Neutrophil (primary cell): ENCODE results near the gene OR1K1.
"Not testable (repeated sequence)": the region's sequence is repeated elsewhere in the genome, so short reads cannot be mapped to it uniquely, and the experiment has no call there.

Source experiments
- H3K27ac ChIP-seq: fragments of 200-600 bp; sonication (generic); 2 replicates; pipeline ENCODE4 v1.5.1; 2016; ENCODE audit warnings: mild to moderate bottlenecking, moderate library complexity
- H3K27me3 ChIP-seq: fragments of 200-600 bp; sonication (generic); 2 replicates; pipeline ENCODE4 v1.6.0; 2016; ENCODE audit warnings: mild to moderate bottlenecking
- H3K36me3 ChIP-seq: fragments of 200-600 bp; sonication (generic); 2 replicates; pipeline ENCODE4 v1.5.1; 2017
- H3K4me1 ChIP-seq, 2 experiments: fragments of 200-600 bp in 1 of 2; sonication (generic) in 1 of 2; 1 replicate in 1 of 2; 2 replicates in 1 of 2; pipeline versions ENCODE4 v1.5.1 to v1.6.1; 2013 to 2016; ENCODE audit warnings: low read depth in 1 of 2, low read length in 1 of 2, mild to moderate bottlenecking in 1 of 2, moderate library complexity in 1 of 2; ENCODE audit not compliant: control insufficient read depth in 1 of 2, insufficient read depth in 1 of 2
- H3K4me3 ChIP-seq, 2 experiments: fragments of 200-600 bp in 1 of 2; sonication (generic) in 1 of 2; 1 replicate in 1 of 2; 2 replicates in 1 of 2; pipeline ENCODE4 v1.5.1; 2013 to 2016; ENCODE audit warnings: low read depth in 1 of 2, low read length in 1 of 2, mild to moderate bottlenecking in 1 of 2, moderate library complexity in 1 of 2
- H3K9me3 ChIP-seq: fragments of 200-600 bp; sonication (generic); 2 replicates; pipeline ENCODE4 v1.5.1; 2016
- CTCF ChIP-seq: fragments of 200-600 bp; sonication (generic); IDR thresholded peaks from 2 replicates; pipeline ENCODE4 v1.5.1; 2016; ENCODE audit warnings: antibody characterized with exemption

The OR1K1 gene

DNA sequence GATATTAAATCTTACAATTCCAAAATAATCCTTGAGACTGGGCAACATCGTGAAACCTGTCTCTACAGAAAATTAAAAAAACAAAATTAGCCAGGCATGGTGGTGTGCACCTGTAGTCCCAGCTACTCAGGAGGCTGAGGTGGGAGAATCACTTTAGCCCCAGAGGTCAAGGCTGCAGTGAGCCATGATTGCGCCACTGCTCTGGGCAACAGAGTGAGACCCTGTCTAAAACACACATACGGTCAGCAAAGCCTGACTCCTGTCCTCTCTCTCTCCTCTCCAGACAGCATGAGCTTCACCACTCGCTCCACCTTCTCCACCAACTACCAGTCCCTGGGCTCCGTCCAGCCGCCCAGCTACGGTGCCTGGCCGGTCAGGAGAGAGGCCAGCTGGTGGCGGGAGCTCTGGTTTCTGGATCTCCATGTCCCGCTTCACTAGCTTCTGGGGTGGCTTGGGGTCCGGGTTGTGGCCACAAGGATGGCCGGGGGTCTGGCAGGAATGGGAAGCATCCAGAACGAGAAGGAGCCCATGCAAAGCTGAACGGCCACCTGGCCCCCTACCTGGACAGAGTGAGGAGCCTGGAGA lies 37.4 kb downstream of the OR1K1 start:
- H3K36me3 ChIP-seq: no peaks in the 10 kb centered on the region
- no peak overlapping the region for H3K27ac ChIP-seq
- H3K27me3 ChIP-seq: no peaks in the 10 kb centered on the region
- no peaks in the 10 kb centered on the region for H3K9me3 ChIP-seq
- peaks cover 0 to 4% of the 10 kb centered on the region in 2 experiments for H3K4me1 ChIP-seq
- TF ChIP-seq CTCF: no peak
- no peak overlapping the region for H3K4me3 ChIP-seq

DNA sequence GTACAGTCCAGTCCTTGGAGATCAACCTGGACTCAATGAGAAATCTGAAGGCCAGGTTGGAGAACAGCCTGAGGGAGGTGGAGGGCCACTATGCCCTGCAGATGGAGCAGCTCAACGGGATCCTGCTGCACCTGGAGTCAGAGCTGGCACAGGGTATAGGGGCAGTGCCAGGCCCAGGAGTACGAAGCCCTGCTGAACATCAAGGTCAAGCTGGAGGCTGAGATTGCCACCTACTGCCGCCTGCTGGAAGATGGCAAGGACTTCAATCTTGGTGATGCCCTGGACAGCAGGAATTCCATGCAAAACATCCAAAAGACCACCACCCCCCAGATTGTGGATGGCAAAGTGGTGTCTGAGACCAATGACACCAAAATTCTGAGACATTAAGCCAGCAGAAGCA lies 38.5 kb downstream of the OR1K1 start:
- H3K27ac ChIP-seq, H3K9me3 ChIP-seq, H3K27me3 ChIP-seq, H3K4me1 ChIP-seq, H3K4me3 ChIP-seq, H3K36me3 ChIP-seq: not testable (repeated sequence)

DNA sequence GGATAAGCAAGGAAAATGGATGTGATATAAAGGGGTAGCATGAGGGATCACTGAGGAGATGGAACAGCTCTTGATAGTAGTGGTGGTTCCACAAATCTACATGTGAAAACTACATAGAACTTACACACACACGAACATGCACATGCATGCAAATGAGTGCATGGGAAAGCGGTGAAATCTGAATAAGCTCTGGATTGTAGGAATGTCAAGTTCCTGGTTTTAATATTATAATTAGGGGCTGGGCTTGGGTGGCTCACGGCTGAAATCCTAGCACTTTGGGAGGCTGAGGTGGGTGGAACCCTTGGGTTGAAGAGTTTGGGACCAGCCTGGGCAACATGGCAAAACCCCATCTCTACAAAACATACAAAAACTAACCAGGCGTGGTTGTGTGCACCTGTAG lies 41.6 kb downstream of the OR1K1 start:
- Histone ChIP-seq H3K9me3 (no peaks in the 10 kb centered on the region), H3K27ac (no peak overlapping the region), H3K4me3 (no peak overlapping the region), H3K27me3 (no peaks in the 10 kb centered on the region), H3K36me3 (peaks cover 10% of the 10 kb centered on the region), H3K4me1 (no peaks in the 10 kb centered on the region)
- no peak for TF ChIP-seq CTCF

GRCh38 chr9:122844137-122844536 lies 44.2 kb downstream of the OR1K1 start:
- H3K27ac ChIP-seq: no peak overlapping the region
- no peaks in the 10 kb centered on the region for H3K9me3 ChIP-seq
- H3K4me1 ChIP-seq: no peaks in the 10 kb centered on the region
- TF ChIP-seq CTCF: no peak
- peaks cover 35% of the 10 kb centered on the region for H3K36me3 ChIP-seq
- H3K27me3 ChIP-seq: no peaks in the 10 kb centered on the region
- no peak overlapping the region for H3K4me3 ChIP-seq

DNA sequence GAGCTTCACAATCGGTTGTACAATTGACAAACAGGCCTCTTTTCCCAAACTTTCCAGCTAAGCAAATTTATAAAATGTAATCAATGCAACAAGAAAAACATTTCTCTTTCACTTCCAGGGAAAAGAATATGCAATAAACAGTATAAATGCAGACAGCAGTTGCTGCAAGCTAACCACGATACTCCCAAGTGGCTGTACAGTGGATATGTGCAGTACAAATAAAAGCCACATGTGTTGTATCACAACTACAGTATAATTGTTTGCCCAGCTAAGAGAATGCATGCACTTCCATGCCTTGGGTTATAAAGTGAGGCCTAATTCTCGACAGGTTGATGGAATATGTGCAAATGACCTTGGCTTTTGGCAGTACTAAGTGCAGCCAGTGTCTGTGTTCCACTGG lies 45.2 kb downstream of the OR1K1 start:
- no peak for TF ChIP-seq CTCF
- H3K4me3 ChIP-seq: no peak overlapping the region
- H3K27ac ChIP-seq: no peak overlapping the region
- H3K9me3 ChIP-seq: no peaks in the 10 kb centered on the region
- no peaks in the 10 kb centered on the region for H3K4me1 ChIP-seq
- H3K27me3 ChIP-seq: no peaks in the 10 kb centered on the region
- peaks cover 44% of the 10 kb centered on the region for H3K36me3 ChIP-seq

GRCh38 chr9:122846371-122846940 lies 46.5 kb downstream of the OR1K1 start:
- H3K36me3 ChIP-seq: peaks cover 57% of the 10 kb centered on the region
- H3K9me3 ChIP-seq: no peaks in the 10 kb centered on the region
- no peaks in the 10 kb centered on the region for H3K27me3 ChIP-seq
- no peaks in the 10 kb centered on the region for H3K4me1 ChIP-seq
- no peak overlapping the region for H3K4me3 ChIP-seq
- TF ChIP-seq CTCF: no peak
- H3K27ac ChIP-seq: no peak overlapping the region
